CD14-positive monocyte (primary cell): ENCODE data around the gene ARMC10. TPM values are rescaled to one million over a fixed set of nuclear protein-coding genes. Genes with fewer than 3 reads are reported as not detected.

Experiments used
- DNase-seq, 3 donors: peaks; one replicate each; pipeline ENCODE4 v3.0.0-alpha.2; 2011 to 2022
- H2AFZ ChIP-seq: 2 replicates; pipeline ENCODE4 v1.6.0; 2012; ENCODE audit warnings: mild to moderate bottlenecking, low read depth, low read length, inconsistent platforms; ENCODE audit not compliant: insufficient read depth, poor library complexity, severe bottlenecking
- H3K27ac ChIP-seq, 2 donors: 1 replicate in 1 of 2; 2 replicates in 1 of 2; pipeline ENCODE4 v1.5.1; 2012 to 2013; ENCODE audit warnings: low read length in 2 of 2, control low read depth in 1 of 2, inconsistent platforms in 1 of 2, low read depth in 1 of 2, mild to moderate bottlenecking in 1 of 2
- H3K27me3 ChIP-seq, 2 donors: one replicate each; pipeline versions ENCODE4 v1.6.0 to v1.6.1; 2011 to 2013; ENCODE audit warnings: low read length in 2 of 2; ENCODE audit not compliant: control insufficient read depth in 2 of 2, insufficient read depth in 2 of 2
- H3K36me3 ChIP-seq, 2 donors: replicated peaks in 1 of 2; 1 replicate in 1 of 2; 2 replicates in 1 of 2; pipeline versions ENCODE4 v1.5.1 to v1.6.1; 2012 to 2013; ENCODE audit warnings: low read length in 2 of 2, control low read depth in 1 of 2, inconsistent platforms in 1 of 2, mild to moderate bottlenecking in 1 of 2; ENCODE audit not compliant: insufficient read depth in 2 of 2, control insufficient read depth in 1 of 2
- H3K4me1 ChIP-seq, 2 donors: 1 replicate in 1 of 2; 2 replicates in 1 of 2; pipeline versions ENCODE4 v1.5.1 to v1.6.1; 2012 to 2013; ENCODE audit warnings: low read length in 2 of 2, control low read depth in 1 of 2, inconsistent platforms in 1 of 2, mild to moderate bottlenecking in 1 of 2, moderate library complexity in 1 of 2; ENCODE audit not compliant: insufficient read depth in 2 of 2, control insufficient read depth in 1 of 2
- H3K4me2 ChIP-seq: replicated peaks from 2 replicates; pipeline ENCODE3; 2012; ENCODE audit warnings: low read length, moderate library complexity, mild to moderate bottlenecking; ENCODE audit not compliant: poor library complexity, severe bottlenecking; ENCODE audit errors: extremely low read depth
- H3K4me3 ChIP-seq, 3 experiments: fragments of 200-600 bp in 1 of 3; sonication (generic) in 1 of 3; replicated peaks in 1 of 3; 1 replicate in 2 of 3; 2 replicates in 1 of 3; pipeline ENCODE4 v1.5.1; 2011 to 2013; ENCODE audit warnings: low read length in 3 of 3, mild to moderate bottlenecking in 3 of 3, control low read depth in 2 of 3, low read depth in 2 of 3, inconsistent platforms in 1 of 3, moderate library complexity in 1 of 3
- H3K79me2 ChIP-seq: 2 replicates; pipeline ENCODE4 v1.6.0; 2012; ENCODE audit warnings: mild to moderate bottlenecking, control low read depth, inconsistent platforms, low read length, moderate library complexity; ENCODE audit not compliant: insufficient read depth
- H3K9ac ChIP-seq: 2 replicates; pipeline ENCODE4 v1.6.0; 2017; ENCODE audit warnings: low read length, mild to moderate bottlenecking; ENCODE audit not compliant: insufficient read depth, poor library complexity, severe bottlenecking
- H3K9me3 ChIP-seq, 2 donors: replicated peaks in 1 of 2; 1 replicate in 1 of 2; 2 replicates in 1 of 2; pipeline versions ENCODE4 v1.5.1 to v1.6.1; 2012 to 2013; ENCODE audit warnings: low read length in 2 of 2, control low read depth in 1 of 2; ENCODE audit not compliant: control insufficient read depth in 1 of 2, insufficient read depth in 1 of 2
- H4K20me1 ChIP-seq: 2 replicates; pipeline ENCODE4 v1.6.0; 2012; ENCODE audit warnings: mild to moderate bottlenecking, low read length, control low read depth, moderate library complexity; ENCODE audit not compliant: insufficient read depth
- H3K27ac Mint-ChIP-seq, 7 donors: one replicate each; pipeline ENCODE4 v1.8.0; 2020; ENCODE audit warnings: mild to moderate bottlenecking in 7 of 7, mixed read lengths in 7 of 7, moderate library complexity in 6 of 7, inconsistent platforms in 2 of 7
- H3K27me3 Mint-ChIP-seq, 3 donors: one replicate each; pipeline ENCODE4 v1.8.0; 2021 to 2022; ENCODE audit warnings: low read depth in 3 of 3, mild to moderate bottlenecking in 3 of 3, mixed read lengths in 3 of 3, moderate library complexity in 3 of 3, inconsistent platforms in 1 of 3
- H3K36me3 Mint-ChIP-seq, 2 donors: one replicate each; pipeline ENCODE4 v1.8.0; 2020; ENCODE audit warnings: mixed read lengths in 2 of 2, inconsistent platforms in 1 of 2, mild to moderate bottlenecking in 1 of 2
- H3K4me1 Mint-ChIP-seq: one replicate; pipeline ENCODE4 v1.8.0; 2020; ENCODE audit warnings: mild to moderate bottlenecking, mixed read lengths
- H3K4me3 Mint-ChIP-seq, 2 donors: one replicate each; pipeline ENCODE4 v1.8.0; 2020; ENCODE audit warnings: mild to moderate bottlenecking in 2 of 2, mixed read lengths in 2 of 2, moderate library complexity in 1 of 2
- H3K9me3 Mint-ChIP-seq, 7 donors: one replicate each; pipeline ENCODE4 v1.8.0; 2020 to 2022; ENCODE audit warnings: mixed read lengths in 7 of 7, mild to moderate bottlenecking in 6 of 7, moderate library complexity in 6 of 7, inconsistent platforms in 2 of 7
- CTCF ChIP-seq: fragments of 200-600 bp; IDR thresholded peaks from one replicate; pipeline ENCODE4 v1.8.0; 2022; ENCODE audit warnings: antibody characterized with exemption, mild to moderate bottlenecking
- WGBS: methylation state at CpG from one replicate; pipeline ENCODE4 v1.1.5; 2013; ENCODE audit warnings: missing lambda C conversion rate; ENCODE audit not compliant: insufficient coverage; 5-methylcytosine and 5-hydroxymethylcytosine counted together
- intact Hi-C, 2 donors: fragments of 100-400 bp; cut with micrococcal nuclease; formaldehyde crosslinking; loops; one replicate each; pipeline versions ENCODE4 v1.15.0 to v1.15.1; 2023
- polyA plus RNA-seq, 3 donors: library from polyadenylated mRNA; depleted of rRNA in 1 of 3; unstranded in 2 of 3; stranded (reverse) in 1 of 3; fragments of 300-500 nt in 2 of 3; fragments of >200 nt in 1 of 3; fragmentation: Illumina TruSeq in 2 of 3; gene quantifications; 1 replicate in 2 of 3; 2 replicates in 1 of 3; pipeline ENCODE4 v1.2.3, GENCODE V29; 2012 to 2021

Gene ARMC10
- polyA plus RNA-seq, 3 donors, result 15.4 to 60.1 (median 55.1) TPM

GRCh38 chr7:103121641-103122040 is 46.7 kb downstream of the ARMC10 start:
- Histone ChIP-seq H3K27ac (no peak overlapping the region), H3K4me3 (no peak overlapping the region), H3K27me3 (no peaks in the 10 kb centered on the region), H3K9me3 (no peaks in the 10 kb centered on the region), H4K20me1 (no peaks in the 10 kb centered on the region), H3K4me2 (no peak overlapping the region), H3K79me2 (no peaks in the 10 kb centered on the region), H3K36me3 (peaks cover 34 to 51% of the 10 kb centered on the region in 2 donors), H3K4me1 (peaks cover 0 to 3% of the 10 kb centered on the region in 2 donors), H3K9ac (no peak overlapping the region), H2AFZ (no peak overlapping the region)
- Mint-ChIP-seq H3K4me3 (no peak overlapping the region), H3K27me3 (no peaks in the 10 kb centered on the region), H3K4me1 (peaks cover 2% of the 10 kb centered on the region), H3K9me3 (no peaks in the 10 kb centered on the region), H3K27ac (peak overlapping the region in 1 of 7 donors; percentile 68), H3K36me3 (peaks cover 32 to 42% of the 10 kb centered on the region in 2 donors)
- TF ChIP-seq CTCF, result no peak
- DNase-seq, result no peak
- intact Hi-C loops, result no loop called here

- Histone ChIP-seq H3K4me1 (peaks cover 0 to 3% of the 10 kb centered on the region in 2 donors), H3K27me3 (no peaks in the 10 kb centered on the region), H3K27ac (peak overlapping the region in 1 of 2 donors; percentile 16), H3K79me2 (no peaks in the 10 kb centered on the region), H2AFZ (no peak overlapping the region), H3K9me3 (no peaks in the 10 kb centered on the region), H3K4me2 (no peak overlapping the region), H3K36me3 (peaks cover 34 to 58% of the 10 kb centered on the region in 2 donors), H3K9ac (no peak overlapping the region), H4K20me1 (no peaks in the 10 kb centered on the region), H3K4me3 (no peak overlapping the region)
- Mint-ChIP-seq H3K36me3 (peaks cover 46 to 55% of the 10 kb centered on the region in 2 donors), H3K27ac (no peak overlapping the region), H3K9me3 (no peaks in the 10 kb centered on the region), H3K27me3 (no peaks in the 10 kb centered on the region), H3K4me1 (peaks cover 2% of the 10 kb centered on the region), H3K4me3 (no peak overlapping the region)
- no peak for DNase-seq
- no peak for TF ChIP-seq CTCF
- intact Hi-C loops, result no loop called here
- WGBS, result 40% methylated on average over 1 of the region's 3 CpGs
Measured at GRCh38 chr7:103123529-103123928, 48.6 kb downstream of the ARMC10 start.
